Smooth muscle cell (in vitro differentiated cells): ENCODE results near the gene HSD17B8. TPM values are rescaled to one million over a fixed set of nuclear protein-coding genes. Genes with fewer than 3 reads are reported as not detected.

Experiments used
- DNase-seq: peaks from one replicate; lab custom pipeline; 2025; ENCODE audit not compliant: unreplicated experiment; lab: John Stamatoyannopoulos, UW
- H2AFZ ChIP-seq: fragments of 200-600 bp; sonication (generic); 2 replicates; pipeline ENCODE4 v1.6.0; 2016; ENCODE audit warnings: antibody characterized with exemption, low read depth, mild to moderate bottlenecking
- H3F3A ChIP-seq: fragments of 200-600 bp; sonication (generic); 2 replicates; pipeline ENCODE4 v1.6.0; 2017; ENCODE audit warnings: antibody characterized with exemption, low read depth
- H3K27ac ChIP-seq: fragments of 200-600 bp; sonication (generic); 2 replicates; pipeline ENCODE4 v1.5.1; 2016; ENCODE audit warnings: low read depth, mild to moderate bottlenecking
- H3K27me3 ChIP-seq: fragments of 200-600 bp; sonication (generic); 2 replicates; pipeline ENCODE4 v1.6.1; 2016; ENCODE audit warnings: low read depth, mild to moderate bottlenecking
- H3K36me3 ChIP-seq: fragments of 200-600 bp; sonication (generic); 2 replicates; pipeline ENCODE4 v1.5.1; 2016; ENCODE audit warnings: low read depth
- H3K4me1 ChIP-seq: fragments of 200-600 bp; sonication (generic); 2 replicates; pipeline ENCODE4 v1.5.1; 2016; ENCODE audit warnings: low read depth
- H3K4me2 ChIP-seq: fragments of 200-600 bp; sonication (generic); 2 replicates; pipeline ENCODE4 v1.6.0; 2016; ENCODE audit warnings: mild to moderate bottlenecking
- H3K4me3 ChIP-seq: fragments of 200-600 bp; sonication (generic); 2 replicates; pipeline ENCODE4 v1.5.1; 2016; ENCODE audit warnings: mild to moderate bottlenecking
- H3K79me2 ChIP-seq: fragments of 200-600 bp; sonication (generic); 2 replicates; pipeline ENCODE4 v1.6.0; 2016; ENCODE audit warnings: low read depth, mild to moderate bottlenecking
- H3K9ac ChIP-seq: fragments of 200-600 bp; sonication (generic); 2 replicates; pipeline ENCODE4 v1.6.0; 2016; ENCODE audit warnings: low read depth
- H3K9me3 ChIP-seq: fragments of 200-600 bp; sonication (generic); replicated peaks from 2 replicates; pipeline ENCODE4 v1.5.1; 2016; ENCODE audit warnings: low read depth
- H4K20me1 ChIP-seq: fragments of 200-600 bp; sonication (generic); 2 replicates; pipeline ENCODE4 v1.6.0; 2016; ENCODE audit warnings: low read depth
- CTCF ChIP-seq: fragments of 200-600 bp; sonication (generic); IDR thresholded peaks from 2 replicates; pipeline ENCODE4 v1.5.1; 2017; ENCODE audit warnings: borderline replicate concordance, mild to moderate bottlenecking, antibody characterized with exemption; ENCODE audit not compliant: insufficient read depth, poor library complexity, severe bottlenecking
- WGBS: methylation state at CpG from one replicate; pipeline ENCODE4 v1.1.7; 2016; ENCODE audit warnings: low lambda C conversion rate; 5-methylcytosine and 5-hydroxymethylcytosine counted together
- polyA plus RNA-seq: library from polyadenylated mRNA; unstranded; fragments of >200 nt; fragmentation: Nextera tagmentation; extraction: Ambion mirVana; gene quantifications from 2 replicates; pipeline ENCODE4 v1.2.1, GENCODE V29; 2016
- total RNA-seq: library from RNA; depleted of rRNA; stranded (reverse); fragments of >200 nt; gene quantifications from 2 replicates; pipeline ENCODE4 v1.2.3, GENCODE V29; 2014

The HSD17B8 gene
- total and polyA plus RNA-seq, 2 experiments from 2014 or later = 3.7 to 4.9 TPM

GRCh38 chr6:33193619-33194018 is 10.8 kb upstream of the HSD17B8 start:
- 67% methylated on average over 6 of the region's 6 CpGs for WGBS
- Histone ChIP-seq H2AFZ (no peak overlapping the region), H4K20me1 (peaks cover 52% of the 10 kb centered on the region), H3K4me1 (peaks cover 10% of the 10 kb centered on the region), H3K36me3 (no peaks in the 10 kb centered on the region), H3K27ac (no peak overlapping the region), H3K9ac (no peak overlapping the region), H3F3A (peaks cover 12% of the 10 kb centered on the region), H3K27me3 (peaks cover 32% of the 10 kb centered on the region), H3K9me3 (no peaks in the 10 kb centered on the region), H3K4me3 (peak overlapping the region; percentile 50), H3K79me2 (peaks cover 2% of the 10 kb centered on the region), H3K4me2 (peak overlapping the region; percentile 96)
- no peak for TF ChIP-seq CTCF
- DNase-seq = no peak

GRCh38 chr6:33194431-33194979 is 9.9 kb upstream of the HSD17B8 start:
- H3K36me3 ChIP-seq = no peaks in the 10 kb centered on the region
- no peak overlapping the region for H3K4me2 ChIP-seq
- H3K4me3 ChIP-seq = no peak overlapping the region
- no peak overlapping the region for H3K9ac ChIP-seq
- 62% methylated on average over 8 of the region's 8 CpGs for WGBS
- no peak for DNase-seq
- H3F3A ChIP-seq = peaks cover 14% of the 10 kb centered on the region
- H3K79me2 ChIP-seq = peaks cover 9% of the 10 kb centered on the region
- peaks cover 61% of the 10 kb centered on the region for H4K20me1 ChIP-seq
- no peak overlapping the region for H2AFZ ChIP-seq
- peaks cover 15% of the 10 kb centered on the region for H3K4me1 ChIP-seq
- TF ChIP-seq CTCF = no peak
- H3K27ac ChIP-seq = no peak overlapping the region
- peaks cover 32% of the 10 kb centered on the region for H3K27me3 ChIP-seq
- no peaks in the 10 kb centered on the region for H3K9me3 ChIP-seq

GRCh38 chr6:33195304-33196165 is 8.9 kb upstream of the HSD17B8 start:
- H3K27me3 ChIP-seq = peaks cover 24% of the 10 kb centered on the region

More at GRCh38 chr6:33195304-33196165, 8.9 kb upstream of the HSD17B8 start:
- no peaks in the 10 kb centered on the region for H3K9me3 ChIP-seq
- 92% methylated on average over 15 of the region's 15 CpGs for WGBS
- DNase-seq = no peak
- H3K9ac ChIP-seq = no peak overlapping the region
- TF ChIP-seq CTCF = no peak
- peaks cover 65% of the 10 kb centered on the region for H4K20me1 ChIP-seq
- no peak overlapping the region for H3K27ac ChIP-seq
- H3K36me3 ChIP-seq = no peaks in the 10 kb centered on the region
- no peak overlapping the region for H3K4me3 ChIP-seq
- peaks cover 17% of the 10 kb centered on the region for H3K4me1 ChIP-seq
- H3K4me2 ChIP-seq = no peak overlapping the region
- H3F3A ChIP-seq = peaks cover 15% of the 10 kb centered on the region
- peaks cover 13% of the 10 kb centered on the region for H3K79me2 ChIP-seq
- H2AFZ ChIP-seq = no peak overlapping the region
